HEK293T (cell line): ENCODE measurements around the gene ARMH3.

Experiments
- ARNT ChIP-seq: fragments of 450-650 bp; IDR thresholded peaks from 2 replicates; pipeline ENCODE4 v1.6.1; 2017; ENCODE audit warnings: mild to moderate bottlenecking
- BHLHE40 ChIP-seq: fragments of 450-650 bp; IDR thresholded peaks from 2 replicates; pipeline ENCODE4 v1.6.1; 2016; ENCODE audit warnings: mild to moderate bottlenecking, moderate library complexity, borderline replicate concordance
- CTBP1 ChIP-seq: fragments of 450-650 bp; IDR thresholded peaks from 2 replicates; pipeline ENCODE4 v1.6.1; 2016; ENCODE audit warnings: borderline replicate concordance
- ELF4 ChIP-seq: fragments of 450-650 bp; IDR thresholded peaks from 2 replicates; pipeline ENCODE4 v1.6.1; 2017; ENCODE audit warnings: antibody characterized with exemption
- FOXK2 ChIP-seq: fragments of 450-650 bp; IDR thresholded peaks from 2 replicates; pipeline ENCODE4 v1.6.1; 2016; ENCODE audit warnings: mild to moderate bottlenecking
- FOXM1 ChIP-seq: fragments of 450-650 bp; IDR thresholded peaks from 2 replicates; pipeline ENCODE4 v1.6.1; 2017; ENCODE audit warnings: mild to moderate bottlenecking, borderline replicate concordance
- HDGF ChIP-seq: fragments of 450-650 bp; IDR thresholded peaks from 2 replicates; pipeline ENCODE4 v1.6.1; 2017; ENCODE audit warnings: antibody characterized with exemption, borderline replicate concordance
- PKNOX1 ChIP-seq: fragments of 450-650 bp; IDR thresholded peaks from 2 replicates; pipeline ENCODE4 v1.6.1; 2016
- SP1 ChIP-seq: fragments of 450-650 bp; IDR thresholded peaks from 2 replicates; pipeline ENCODE4 v1.6.1; 2017
- SUZ12 ChIP-seq: fragments of 450-650 bp; IDR thresholded peaks from 2 replicates; pipeline ENCODE4 v1.6.1; 2016; ENCODE audit warnings: mild to moderate bottlenecking
- ZNF384 ChIP-seq: fragments of 450-650 bp; IDR thresholded peaks from 2 replicates; pipeline ENCODE4 v1.6.1; 2016

GRCh38 chr10:101824736-101825135, 231.2 kb downstream of the ARMH3 start:
- TF ChIP-seq FOXK2 (no peak), BHLHE40 (no peak), ELF4 (no peak), ARNT (no peak), HDGF (no peak), FOXM1 (no peak), PKNOX1 (no peak), SP1 (no peak), SUZ12 (no peak), ZNF384 (no peak), CTBP1 (no peak)
